ENCODE data around the gene OR10Z1.

- TF ChIP-seq HOXA7 (CRISPR knock-in tag; IDR thresholded peaks at IDR 0.05), result no peak
- TF ChIP-seq, protein P1, sequence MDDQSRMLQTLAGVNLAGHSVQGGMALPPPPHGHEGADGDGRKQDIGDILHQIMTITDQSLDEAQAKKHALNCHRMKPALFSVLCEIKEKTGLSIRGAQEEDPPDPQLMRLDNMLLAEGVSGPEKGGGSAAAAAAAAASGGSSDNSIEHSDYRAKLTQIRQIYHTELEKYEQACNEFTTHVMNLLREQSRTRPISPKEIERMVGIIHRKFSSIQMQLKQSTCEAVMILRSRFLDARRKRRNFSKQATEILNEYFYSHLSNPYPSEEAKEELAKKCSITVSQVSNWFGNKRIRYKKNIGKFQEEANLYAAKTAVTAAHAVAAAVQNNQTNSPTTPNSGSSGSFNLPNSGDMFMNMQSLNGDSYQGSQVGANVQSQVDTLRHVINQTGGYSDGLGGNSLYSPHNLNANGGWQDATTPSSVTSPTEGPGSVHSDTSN (IDR thresholded peaks at IDR 0.05), result no peak
- TF ChIP-seq, protein P2, sequence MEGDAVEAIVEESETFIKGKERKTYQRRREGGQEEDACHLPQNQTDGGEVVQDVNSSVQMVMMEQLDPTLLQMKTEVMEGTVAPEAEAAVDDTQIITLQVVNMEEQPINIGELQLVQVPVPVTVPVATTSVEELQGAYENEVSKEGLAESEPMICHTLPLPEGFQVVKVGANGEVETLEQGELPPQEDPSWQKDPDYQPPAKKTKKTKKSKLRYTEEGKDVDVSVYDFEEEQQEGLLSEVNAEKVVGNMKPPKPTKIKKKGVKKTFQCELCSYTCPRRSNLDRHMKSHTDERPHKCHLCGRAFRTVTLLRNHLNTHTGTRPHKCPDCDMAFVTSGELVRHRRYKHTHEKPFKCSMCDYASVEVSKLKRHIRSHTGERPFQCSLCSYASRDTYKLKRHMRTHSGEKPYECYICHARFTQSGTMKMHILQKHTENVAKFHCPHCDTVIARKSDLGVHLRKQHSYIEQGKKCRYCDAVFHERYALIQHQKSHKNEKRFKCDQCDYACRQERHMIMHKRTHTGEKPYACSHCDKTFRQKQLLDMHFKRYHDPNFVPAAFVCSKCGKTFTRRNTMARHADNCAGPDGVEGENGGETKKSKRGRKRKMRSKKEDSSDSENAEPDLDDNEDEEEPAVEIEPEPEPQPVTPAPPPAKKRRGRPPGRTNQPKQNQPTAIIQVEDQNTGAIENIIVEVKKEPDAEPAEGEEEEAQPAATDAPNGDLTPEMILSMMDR (IDR thresholded peaks at IDR 0.05), result no peak
- TF ChIP-seq FOSL2 (IDR thresholded peaks at IDR 0.05), result no peak
- TF ChIP-seq FOSL2 (CRISPR knock-in tag; IDR thresholded peaks at IDR 0.05), result no peak
- no peak for TF ChIP-seq BHLHE40 (IDR thresholded peaks at IDR 0.05; ENCODE audit: low read depth, low read length)
- no peak for TF ChIP-seq USF2 (IDR thresholded peaks at IDR 0.05)
- no peak for TF ChIP-seq CEBPB (IDR thresholded peaks at IDR 0.05)
- TF ChIP-seq JUN (IDR thresholded peaks at IDR 0.05), result no peak
- no peak for TF ChIP-seq RAD21 (conservative IDR thresholded peaks at IDR 0.05 in 1 of 2, IDR thresholded peaks at IDR 0.05 in 1 of 2)
- TF ChIP-seq ZSCAN20 (CRISPR knock-in tag; IDR thresholded peaks at IDR 0.05), result no peak
- no peak for TF ChIP-seq EP300 (IDR thresholded peaks at IDR 0.05)
- no peak for TF ChIP-seq MAFK (IDR thresholded peaks at IDR 0.05; ENCODE audit: partially characterized antibody)
- no peak for TF ChIP-seq REST (IDR thresholded peaks at IDR 0.05)
Measured at GRCh38 chr1:158654571-158654970, 49.5 kb downstream of the OR10Z1 start.
